ENCODE measurements around the gene CCDC24. TPM values are rescaled to one million over a fixed set of nuclear protein-coding genes. Genes with fewer than 3 reads are reported as not detected.

The CCDC24 gene
- total RNA-seq, 1 donor from 2014 or later: 4.2 TPM

DNA sequence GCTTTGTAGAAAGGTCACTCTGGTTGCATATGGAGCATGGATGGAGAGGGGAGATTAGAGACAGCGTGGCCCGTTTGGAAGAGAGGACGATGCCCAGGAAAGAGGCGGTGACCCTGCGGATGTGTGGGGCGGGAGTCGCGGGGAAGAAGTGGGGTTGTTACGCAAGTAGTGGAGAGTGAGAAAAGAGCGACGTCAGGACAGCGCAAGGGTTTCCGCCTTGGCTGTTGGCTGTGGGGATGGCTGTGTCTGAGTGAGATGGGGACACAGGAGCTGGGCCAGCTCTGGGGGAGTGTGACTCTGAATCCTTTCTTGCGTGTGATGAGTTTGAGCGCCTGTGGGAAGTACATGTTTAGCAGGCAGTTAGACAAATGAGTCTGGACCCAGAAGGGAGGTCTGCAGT, 8.6 kb upstream of the CCDC24 start:
- Mint-ChIP-seq H3K27ac (ENCODE audit: unreplicated experiment) (no peak overlapping the region), H3K27me3 (ENCODE audit: low read depth, unreplicated experiment) (no peaks in the 10 kb centered on the region), H3K9me3 (ENCODE audit: unreplicated experiment) (no peaks in the 10 kb centered on the region), H3K4me3 (ENCODE audit: unreplicated experiment) (no peak overlapping the region), H3K4me1 (ENCODE audit: low read depth, unreplicated experiment) (peaks cover 34% of the 10 kb centered on the region), H3K36me3 (ENCODE audit: low read depth, unreplicated experiment) (peaks cover 31% of the 10 kb centered on the region)
- Histone ChIP-seq H3K27me3 (ENCODE audit: insufficient read depth, low read length) (no peaks in the 10 kb centered on the region), H3K9me3 (ENCODE audit: insufficient read depth, low read depth, low read length) (no peaks in the 10 kb centered on the region), H3K79me2 (ENCODE audit: insufficient read depth, low read length) (peaks cover 49% of the 10 kb centered on the region), H3K4me1 (ENCODE audit: insufficient read depth, low read length) (peaks cover 28% of the 10 kb centered on the region), H3K9ac (ENCODE audit: low read length) (no peak overlapping the region), H3K27ac (ENCODE audit: low read depth, low read length) (no peak overlapping the region), H3K36me3 (ENCODE audit: insufficient read depth, low read length) (peaks cover 4% of the 10 kb centered on the region), H4K20me1 (ENCODE audit: insufficient read depth, low read length) (peaks cover 68% of the 10 kb centered on the region), H2AFZ (ENCODE audit: low read depth, low read length) (no peak overlapping the region), H3K4me2 (ENCODE audit: low read length) (peak overlapping the region; percentile 28), H3K4me3 (ENCODE audit: insufficient read depth, low read depth, low read length) (no peak overlapping the region)
- TF ChIP-seq, protein P1, sequence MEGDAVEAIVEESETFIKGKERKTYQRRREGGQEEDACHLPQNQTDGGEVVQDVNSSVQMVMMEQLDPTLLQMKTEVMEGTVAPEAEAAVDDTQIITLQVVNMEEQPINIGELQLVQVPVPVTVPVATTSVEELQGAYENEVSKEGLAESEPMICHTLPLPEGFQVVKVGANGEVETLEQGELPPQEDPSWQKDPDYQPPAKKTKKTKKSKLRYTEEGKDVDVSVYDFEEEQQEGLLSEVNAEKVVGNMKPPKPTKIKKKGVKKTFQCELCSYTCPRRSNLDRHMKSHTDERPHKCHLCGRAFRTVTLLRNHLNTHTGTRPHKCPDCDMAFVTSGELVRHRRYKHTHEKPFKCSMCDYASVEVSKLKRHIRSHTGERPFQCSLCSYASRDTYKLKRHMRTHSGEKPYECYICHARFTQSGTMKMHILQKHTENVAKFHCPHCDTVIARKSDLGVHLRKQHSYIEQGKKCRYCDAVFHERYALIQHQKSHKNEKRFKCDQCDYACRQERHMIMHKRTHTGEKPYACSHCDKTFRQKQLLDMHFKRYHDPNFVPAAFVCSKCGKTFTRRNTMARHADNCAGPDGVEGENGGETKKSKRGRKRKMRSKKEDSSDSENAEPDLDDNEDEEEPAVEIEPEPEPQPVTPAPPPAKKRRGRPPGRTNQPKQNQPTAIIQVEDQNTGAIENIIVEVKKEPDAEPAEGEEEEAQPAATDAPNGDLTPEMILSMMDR (IDR thresholded peaks at IDR 0.05; ENCODE audit: insufficient read depth, low read depth, low read length): no peak
- no peak for TF ChIP-seq EZH2 (IDR thresholded peaks at IDR 0.05; ENCODE audit: insufficient read depth, low read length)
- FAIRE-seq: no peak
- no peak for DNase-seq (ENCODE audit: low read depth)

DNA sequence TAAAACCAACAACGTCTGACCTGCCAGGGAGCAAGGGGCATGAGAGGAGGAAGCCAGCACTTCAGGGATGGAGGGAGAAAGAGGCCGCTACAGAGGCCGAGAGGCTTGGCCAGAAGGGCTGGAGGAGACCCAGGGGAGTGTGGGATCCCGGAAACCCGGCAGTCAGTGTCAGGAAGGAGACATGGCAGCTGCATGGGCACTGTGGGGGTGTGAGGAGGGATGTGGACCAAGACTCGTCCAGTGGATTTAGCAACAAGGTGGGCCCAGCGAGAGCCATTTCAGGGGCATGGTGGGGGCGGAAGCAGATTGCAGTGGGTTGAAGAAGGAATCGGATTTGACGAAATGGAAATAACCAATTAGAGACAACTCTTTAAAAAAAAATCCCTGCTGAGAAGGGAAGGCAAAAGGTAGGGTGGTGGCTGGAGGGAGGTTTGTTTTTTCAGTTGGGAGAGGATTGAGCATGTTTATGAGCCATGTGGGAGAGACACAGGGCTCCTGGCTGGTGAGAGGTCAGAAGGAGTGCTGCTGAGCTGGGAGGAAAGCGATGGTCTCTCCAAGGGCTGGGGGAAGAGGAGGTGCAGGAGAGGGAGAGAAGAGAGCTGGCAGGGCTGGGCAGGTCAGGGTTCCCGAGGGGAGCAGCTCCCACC, 8.0 kb upstream of the CCDC24 start:
- H3K27me3 ChIP-seq (ENCODE audit: insufficient read depth, low read length): no peaks in the 10 kb centered on the region
- H3K4me2 ChIP-seq (ENCODE audit: low read length): peak overlapping the region; percentile 28
- no peak overlapping the region for H3K9ac ChIP-seq (ENCODE audit: low read length)
- H3K36me3 ChIP-seq (ENCODE audit: insufficient read depth, low read length): peaks cover 2% of the 10 kb centered on the region
- no peak for DNase-seq (ENCODE audit: low read depth)
- H3K79me2 ChIP-seq (ENCODE audit: insufficient read depth, low read length): peaks cover 43% of the 10 kb centered on the region
- peaks cover 23% of the 10 kb centered on the region for H3K4me1 ChIP-seq (ENCODE audit: insufficient read depth, low read length)
- FAIRE-seq: no peak
- H2AFZ ChIP-seq (ENCODE audit: low read depth, low read length): no peak overlapping the region
- TF ChIP-seq EZH2 (IDR thresholded peaks at IDR 0.05; ENCODE audit: insufficient read depth, low read length): no peak
- TF ChIP-seq, protein P1 (IDR thresholded peaks at IDR 0.05; ENCODE audit: insufficient read depth, low read depth, low read length): no peak
- H3K4me3 Mint-ChIP-seq (ENCODE audit: unreplicated experiment): no peak overlapping the region
- H3K27ac Mint-ChIP-seq (ENCODE audit: unreplicated experiment): peak overlapping the region; percentile 55
- no peaks in the 10 kb centered on the region for H3K9me3 ChIP-seq (ENCODE audit: insufficient read depth, low read depth, low read length)
- H3K4me3 ChIP-seq (ENCODE audit: insufficient read depth, low read depth, low read length): no peak overlapping the region
- H3K36me3 Mint-ChIP-seq (ENCODE audit: low read depth, unreplicated experiment): peaks cover 26% of the 10 kb centered on the region
- no peaks in the 10 kb centered on the region for H3K9me3 Mint-ChIP-seq (ENCODE audit: unreplicated experiment)
- no peaks in the 10 kb centered on the region for H3K27me3 Mint-ChIP-seq (ENCODE audit: low read depth, unreplicated experiment)
- peaks cover 63% of the 10 kb centered on the region for H4K20me1 ChIP-seq (ENCODE audit: insufficient read depth, low read length)
- H3K4me1 Mint-ChIP-seq (ENCODE audit: low read depth, unreplicated experiment): peaks cover 28% of the 10 kb centered on the region
- no peak overlapping the region for H3K27ac ChIP-seq (ENCODE audit: low read depth, low read length)

GRCh38 chr1:43984855-43985254, 6.5 kb upstream of the CCDC24 start:
- H4K20me1 ChIP-seq (ENCODE audit: insufficient read depth, low read length): peaks cover 59% of the 10 kb centered on the region
- H3K36me3 ChIP-seq (ENCODE audit: insufficient read depth, low read length): peaks cover 2% of the 10 kb centered on the region
- no peak overlapping the region for H3K4me3 ChIP-seq (ENCODE audit: insufficient read depth, low read depth, low read length)
- no peak overlapping the region for H2AFZ ChIP-seq (ENCODE audit: low read depth, low read length)
- FAIRE-seq (no peak), DNase-seq (ENCODE audit: low read depth) (no peak)
- H3K4me1 Mint-ChIP-seq (ENCODE audit: low read depth, unreplicated experiment): peaks cover 25% of the 10 kb centered on the region
- H3K36me3 Mint-ChIP-seq (ENCODE audit: low read depth, unreplicated experiment): peaks cover 26% of the 10 kb centered on the region
- no peaks in the 10 kb centered on the region for H3K27me3 ChIP-seq (ENCODE audit: insufficient read depth, low read length)
- H3K4me2 ChIP-seq (ENCODE audit: low read length): no peak overlapping the region
- no peaks in the 10 kb centered on the region for H3K27me3 Mint-ChIP-seq (ENCODE audit: low read depth, unreplicated experiment)
- no peak overlapping the region for H3K4me3 Mint-ChIP-seq (ENCODE audit: unreplicated experiment)
- H3K9ac ChIP-seq (ENCODE audit: low read length): no peak overlapping the region
- peaks cover 16% of the 10 kb centered on the region for H3K4me1 ChIP-seq (ENCODE audit: insufficient read depth, low read length)
- H3K9me3 Mint-ChIP-seq (ENCODE audit: unreplicated experiment): no peaks in the 10 kb centered on the region
- TF ChIP-seq EZH2 (IDR thresholded peaks at IDR 0.05; ENCODE audit: insufficient read depth, low read length): no peak
- TF ChIP-seq, protein P1 (IDR thresholded peaks at IDR 0.05; ENCODE audit: insufficient read depth, low read depth, low read length): no peak
- H3K79me2 ChIP-seq (ENCODE audit: insufficient read depth, low read length): peaks cover 35% of the 10 kb centered on the region
- H3K27ac ChIP-seq (ENCODE audit: low read depth, low read length): no peak overlapping the region
- no peaks in the 10 kb centered on the region for H3K9me3 ChIP-seq (ENCODE audit: insufficient read depth, low read depth, low read length)
- H3K27ac Mint-ChIP-seq (ENCODE audit: unreplicated experiment): no peak overlapping the region
